SK-N-SH treated with all-trans-retinoic acid at 6 μM for 48 hours (cell line): ENCODE results near the gene CBL.

Experiments
- ATAC-seq: fragments of 200-7000 bp; cut with Tn5 transposase; 3 replicates; pipeline ENCODE4 v1.9.1; 2020; ENCODE audit warnings: mild to moderate bottlenecking, moderate library complexity
- BACH2 ChIP-seq: fragments of 250-450 bp; sonication (Bioruptor Pico); IDR thresholded peaks from 2 replicates; pipeline ENCODE4 v1.9.0; 2021; ENCODE audit warnings: mild to moderate bottlenecking, borderline replicate concordance
- CREB5 ChIP-seq: fragments of 250-450 bp; sonication (Bioruptor Pico); IDR thresholded peaks from 2 replicates; pipeline ENCODE4 v1.5.1; 2020; ENCODE audit warnings: low read depth, mild to moderate bottlenecking, moderate library complexity
- CSDC2 ChIP-seq: fragments of 250-450 bp; sonication (Bioruptor Pico); IDR thresholded peaks from 2 replicates; pipeline ENCODE4 v1.5.0; 2020; ENCODE audit warnings: mild to moderate bottlenecking, moderate library complexity
- CSRNP3 ChIP-seq: fragments of 250-450 bp; sonication (Bioruptor Pico); IDR thresholded peaks from 2 replicates; pipeline ENCODE4 v1.5.1; 2021; ENCODE audit warnings: mild to moderate bottlenecking, moderate library complexity
- ESRRG ChIP-seq: fragments of 250-450 bp; sonication (Bioruptor Pico); IDR thresholded peaks from 2 replicates; pipeline ENCODE4 v1.6.1; 2021; ENCODE audit warnings: mild to moderate bottlenecking
- ISL1 ChIP-seq: fragments of 250-450 bp; sonication (Bioruptor Pico); IDR thresholded peaks from 2 replicates; pipeline ENCODE4 v2.1.2; 2022; ENCODE audit warnings: mild to moderate bottlenecking, moderate library complexity
- PATZ1 ChIP-seq: fragments of 250-450 bp; sonication (Bioruptor Pico); IDR thresholded peaks from 2 replicates; pipeline ENCODE4 v1.8.0; 2020; ENCODE audit warnings: mild to moderate bottlenecking, moderate library complexity, borderline replicate concordance
- POU6F1 ChIP-seq: fragments of 250-450 bp; sonication (Bioruptor Pico); IDR thresholded peaks from 2 replicates; pipeline ENCODE4 v1.8.0; 2021; ENCODE audit warnings: low read depth, mild to moderate bottlenecking, moderate library complexity, borderline replicate concordance
- PPARA ChIP-seq: fragments of 250-450 bp; sonication (Bioruptor Pico); IDR thresholded peaks from 2 replicates; pipeline ENCODE4 v1.5.0; 2020; ENCODE audit warnings: mild to moderate bottlenecking, borderline replicate concordance
- RARB ChIP-seq: fragments of 250-450 bp; sonication (Bioruptor Pico); IDR thresholded peaks from 2 replicates; pipeline ENCODE4 v1.8.0; 2021; ENCODE audit warnings: mild to moderate bottlenecking, moderate library complexity
- SNAI2 ChIP-seq: fragments of 250-450 bp; sonication (Bioruptor Pico); IDR thresholded peaks from 2 replicates; pipeline ENCODE4 v1.5.0; 2020; ENCODE audit warnings: mild to moderate bottlenecking, moderate library complexity
- TCF4 ChIP-seq: fragments of 250-450 bp; sonication (Bioruptor Pico); IDR thresholded peaks from 2 replicates; pipeline ENCODE4 v1.8.0; 2021; ENCODE audit warnings: mild to moderate bottlenecking, moderate library complexity, borderline replicate concordance
- TOX ChIP-seq: fragments of 250-450 bp; sonication (Bioruptor Pico); IDR thresholded peaks from 2 replicates; pipeline ENCODE4 v1.8.0; 2021; ENCODE audit warnings: mild to moderate bottlenecking, moderate library complexity, borderline replicate concordance
- TSHZ2 ChIP-seq: fragments of 250-450 bp; sonication (Bioruptor Pico); IDR thresholded peaks from 2 replicates; pipeline ENCODE4 v1.5.0; 2020; ENCODE audit warnings: mild to moderate bottlenecking, moderate library complexity
- ZFP3 ChIP-seq: fragments of 250-450 bp; sonication (Bioruptor Pico); IDR thresholded peaks from 2 replicates; pipeline ENCODE4 v1.5.0; 2020; ENCODE audit warnings: mild to moderate bottlenecking, moderate library complexity
- ZFP30 ChIP-seq: fragments of 450-650 bp; formaldehyde crosslinking; IDR thresholded peaks from 2 replicates; pipeline ENCODE4 v1.5.0; 2022; ENCODE audit warnings: mild to moderate bottlenecking, moderate library complexity
- ZNF565 ChIP-seq: fragments of 450-650 bp; formaldehyde crosslinking; conservative IDR thresholded peaks from 2 replicates; pipeline ENCODE4 v1.5.0; 2020; ENCODE audit warnings: low read depth, mild to moderate bottlenecking, moderate library complexity
- ZNF70 ChIP-seq: fragments of 450-650 bp; formaldehyde crosslinking; IDR thresholded peaks from 2 replicates; pipeline ENCODE4 v1.5.0; 2020; ENCODE audit warnings: mild to moderate bottlenecking, moderate library complexity
- ZNF8 ChIP-seq: fragments of 450-650 bp; formaldehyde crosslinking; IDR thresholded peaks from 2 replicates; pipeline ENCODE4 v1.5.0; 2020; ENCODE audit warnings: mild to moderate bottlenecking, moderate library complexity

Gene CBL

GRCh38 chr11:119319700-119320239 is 113.6 kb downstream of the CBL start:
- TF ChIP-seq ISL1 (CRISPR knock-in tag) (no peak), CSDC2 (CRISPR knock-in tag) (no peak), BACH2 (CRISPR knock-in tag) (no peak), ESRRG (CRISPR knock-in tag) (no peak), TOX (CRISPR knock-in tag) (no peak), PATZ1 (CRISPR knock-in tag) (no peak), TSHZ2 (CRISPR knock-in tag) (no peak), ZNF70 (CRISPR knock-in tag) (no peak), ZFP30 (CRISPR knock-in tag) (no peak), RARB (CRISPR knock-in tag) (no peak), ZFP3 (CRISPR knock-in tag) (no peak), TCF4 (CRISPR knock-in tag) (no peak), POU6F1 (no peak), PPARA (CRISPR knock-in tag) (no peak), SNAI2 (CRISPR knock-in tag) (no peak), ZNF8 (CRISPR knock-in tag) (no peak), CREB5 (CRISPR knock-in tag) (no peak)

GRCh38 chr11:119320240-119320775 is 114.2 kb downstream of the CBL start:
- ATAC-seq = no peak
- TF ChIP-seq ZNF565 (CRISPR knock-in tag) = no peak
- no peak for TF ChIP-seq ISL1 (CRISPR knock-in tag)
- TF ChIP-seq RARB (CRISPR knock-in tag) = no peak
- TF ChIP-seq BACH2 (CRISPR knock-in tag) = no peak
- TF ChIP-seq ZNF70 (CRISPR knock-in tag) = no peak

More at GRCh38 chr11:119319700-119320239, 113.6 kb downstream of the CBL start:
- no peak for ATAC-seq

- TF ChIP-seq SNAI2 (CRISPR knock-in tag) (no peak), RARB (CRISPR knock-in tag) (no peak), ZNF8 (CRISPR knock-in tag) (no peak), CSDC2 (CRISPR knock-in tag) (no peak), CSRNP3 (CRISPR knock-in tag) (no peak), POU6F1 (no peak)
- TF ChIP-seq, all 23 proteins: peak for 0
- ATAC-seq = no peak
These were observed 114.8 kb downstream of the CBL start for GRCh38 chr11:119320776-119321524.
